Large intestine (tissue), 3 donors: ENCODE results near the gene BCL2. TPM values are rescaled to one million over a fixed set of nuclear protein-coding genes. Genes with fewer than 3 reads are reported as not detected.

ENCODE experiments used
- DNase-seq, 2 donors: peaks; one replicate each; pipeline versions ENCODE4 v3.0.0 to v3.0.0-alpha.2; 2013
- H3K27ac ChIP-seq: one replicate; pipeline ENCODE4 v1.5.1; 2013; ENCODE audit warnings: low read length
- H3K27me3 ChIP-seq: 2 replicates; pipeline ENCODE4 v1.6.1; 2013; ENCODE audit warnings: low read length; ENCODE audit not compliant: control insufficient read depth, insufficient read depth
- H3K36me3 ChIP-seq: 2 replicates; pipeline ENCODE4 v1.6.1; 2013; ENCODE audit warnings: low read length; ENCODE audit not compliant: control insufficient read depth, insufficient read depth
- H3K4me1 ChIP-seq: one replicate; pipeline ENCODE4 v1.6.1; 2013; ENCODE audit warnings: low read length; ENCODE audit not compliant: control insufficient read depth, insufficient read depth
- H3K4me3 ChIP-seq: one replicate; pipeline ENCODE4 v1.5.1; 2013; ENCODE audit warnings: low read length
- H3K9me3 ChIP-seq: one replicate; pipeline ENCODE4 v1.6.1; 2013; ENCODE audit warnings: mild to moderate bottlenecking, low read depth, low read length, moderate library complexity; ENCODE audit not compliant: control insufficient read depth
- WGBS: methylation state at CpG from one replicate; pipeline ENCODE4 v1.1.5; 2013; ENCODE audit warnings: low lambda C conversion rate; ENCODE audit not compliant: insufficient coverage; 5-methylcytosine and 5-hydroxymethylcytosine counted together
- polyA plus RNA-seq: library from polyadenylated mRNA; unstranded; fragments of 120-200 nt; gene quantifications from one replicate; pipeline ENCODE4 v1.2.1, GENCODE V29; 2013

Gene BCL2
- polyA plus RNA-seq, 1 donor = 8.8 TPM

- Histone ChIP-seq H3K27ac (peak overlapping the region; percentile 65), H3K4me1 (peaks cover 46% of the 10 kb centered on the region), H3K27me3 (no peaks in the 10 kb centered on the region), H3K9me3 (no peaks in the 10 kb centered on the region), H3K36me3 (no peaks in the 10 kb centered on the region), H3K4me3 (no peak overlapping the region)
- DNase-seq = no peak
- no CpG with 5 or more reads among the region's 7 CpGs for whole genome bisulfite sequencing
Observed at GRCh38 chr18:63158012-63158631, 161.4 kb downstream of the BCL2 start.

- no peaks in the 10 kb centered on the region for H3K36me3 ChIP-seq
- H3K27me3 ChIP-seq = no peaks in the 10 kb centered on the region
- peaks cover 46% of the 10 kb centered on the region for H3K4me1 ChIP-seq
- 65% methylated on average over 5 of the region's 15 CpGs for WGBS
- peak in 1 of 2 donors; percentile 51 for DNase-seq
- no peak overlapping the region for H3K4me3 ChIP-seq
- H3K9me3 ChIP-seq = no peaks in the 10 kb centered on the region
- peak overlapping the region; percentile 65 for H3K27ac ChIP-seq
Observed at GRCh38 chr18:63157293-63158011, 162.1 kb downstream of the BCL2 start.

- Histone ChIP-seq H3K36me3 (no peaks in the 10 kb centered on the region), H3K4me1 (peaks cover 36% of the 10 kb centered on the region), H3K4me3 (no peak overlapping the region), H3K27ac (no peak overlapping the region), H3K9me3 (no peaks in the 10 kb centered on the region), H3K27me3 (no peaks in the 10 kb centered on the region)
- no CpG with 5 or more reads among the region's 14 CpGs for WGBS
- DNase-seq = no peak
Observed at GRCh38 chr18:63155910-63156773, 163.4 kb downstream of the BCL2 start.

GRCh38 chr18:63155169-63155852, 164.3 kb downstream of the BCL2 start:
- Histone ChIP-seq H3K27ac (peak overlapping the region; percentile 43), H3K27me3 (no peaks in the 10 kb centered on the region), H3K4me1 (peaks cover 34% of the 10 kb centered on the region), H3K9me3 (no peaks in the 10 kb centered on the region), H3K4me3 (peak overlapping the region; percentile 37), H3K36me3 (no peaks in the 10 kb centered on the region)
- no CpG with 5 or more reads among the region's 23 CpGs for WGBS
- DNase-seq = peak; percentile 81 to 88

GRCh38 chr18:63154350-63155152, 165.0 kb downstream of the BCL2 start:
- Histone ChIP-seq H3K9me3 (no peaks in the 10 kb centered on the region), H3K4me1 (peaks cover 34% of the 10 kb centered on the region), H3K27ac (no peak overlapping the region), H3K4me3 (no peak overlapping the region), H3K27me3 (no peaks in the 10 kb centered on the region), H3K36me3 (no peaks in the 10 kb centered on the region)
- WGBS = no CpG with 5 or more reads among the region's 10 CpGs
- no peak for DNase-seq

- Histone ChIP-seq H3K4me1 (peaks cover 28% of the 10 kb centered on the region), H3K4me3 (no peak overlapping the region), H3K9me3 (no peaks in the 10 kb centered on the region), H3K27ac (no peak overlapping the region), H3K36me3 (no peaks in the 10 kb centered on the region), H3K27me3 (no peaks in the 10 kb centered on the region)
- 100% methylated on average over 2 of the region's 7 CpGs for WGBS
- no peak for DNase-seq
Observed at GRCh38 chr18:63152791-63153190, 166.8 kb downstream of the BCL2 start.

GRCh38 chr18:63152096-63152495, 167.5 kb downstream of the BCL2 start:
- Histone ChIP-seq H3K27me3 (no peaks in the 10 kb centered on the region), H3K36me3 (no peaks in the 10 kb centered on the region), H3K27ac (no peak overlapping the region), H3K4me3 (no peak overlapping the region), H3K9me3 (no peaks in the 10 kb centered on the region), H3K4me1 (peaks cover 22% of the 10 kb centered on the region)
- 94% methylated on average over 2 of the region's 3 CpGs for WGBS
- no peak for DNase-seq

- Histone ChIP-seq H3K36me3 (no peaks in the 10 kb centered on the region), H3K9me3 (no peaks in the 10 kb centered on the region), H3K27me3 (no peaks in the 10 kb centered on the region), H3K4me3 (no peak overlapping the region), H3K27ac (no peak overlapping the region), H3K4me1 (peaks cover 17% of the 10 kb centered on the region)
- WGBS = 80% methylated on average over 1 of the region's 5 CpGs
- no peak for DNase-seq
Observed at GRCh38 chr18:63151539-63151938, 168.0 kb downstream of the BCL2 start.

- WGBS = 82% methylated on average over 2 of the region's 4 CpGs
- no peak overlapping the region for H3K27ac ChIP-seq
- DNase-seq = no peak
Observed at GRCh38 chr18:63150942-63151421, 168.6 kb downstream of the BCL2 start.

More at GRCh38 chr18:63150942-63151421, 168.6 kb downstream of the BCL2 start:
- no peaks in the 10 kb centered on the region for H3K36me3 ChIP-seq
- H3K4me3 ChIP-seq = no peak overlapping the region
- peaks cover 11% of the 10 kb centered on the region for H3K4me1 ChIP-seq
- H3K9me3 ChIP-seq = no peaks in the 10 kb centered on the region
- H3K27me3 ChIP-seq = no peaks in the 10 kb centered on the region
